ENCODE data around the gene S1PR2.

S1PR2 gene

GRCh38 chr19:10256551-10256950, 25.4 kb upstream of the S1PR2 start:
- DNase-seq (ENCODE audit: low read depth), result peak; percentile 42
- H3K4me3 ChIP-seq (ENCODE audit: low read depth, low read length), result no peak overlapping the region
- TF ChIP-seq POLR2A (IDR thresholded peaks at IDR 0.05; ENCODE audit: extremely low read depth, insufficient read length), result no peak
- TF ChIP-seq MAX (IDR thresholded peaks at IDR 0.05; ENCODE audit: low read depth, low read length), result no peak
- no peak for TF ChIP-seq CTCF (IDR thresholded peaks at IDR 0.05; ENCODE audit: low read depth, low read length)
- TF ChIP-seq MYC (IDR thresholded peaks at IDR 0.05; ENCODE audit: low read depth, low read length), result no peak

- DNase-seq (ENCODE audit: low read depth), result peak; percentile 59
- no peak overlapping the region for H3K4me3 ChIP-seq (ENCODE audit: low read depth, low read length)
- no peak for TF ChIP-seq MAX (IDR thresholded peaks at IDR 0.05; ENCODE audit: low read depth, low read length)
- no peak for TF ChIP-seq POLR2A (IDR thresholded peaks at IDR 0.05; ENCODE audit: extremely low read depth, insufficient read length)
- no peak for TF ChIP-seq MYC (IDR thresholded peaks at IDR 0.05; ENCODE audit: low read depth, low read length)
- TF ChIP-seq CTCF (IDR thresholded peaks at IDR 0.05; ENCODE audit: low read depth, low read length), result no peak
Observed at GRCh38 chr19:10255358-10255757, 24.2 kb upstream of the S1PR2 start.

- H3K4me3 ChIP-seq (ENCODE audit: low read depth, low read length), result no peak overlapping the region
- TF ChIP-seq MYC (IDR thresholded peaks at IDR 0.05; ENCODE audit: low read depth, low read length), result no peak
- no peak for TF ChIP-seq CTCF (IDR thresholded peaks at IDR 0.05; ENCODE audit: low read depth, low read length)
- no peak for TF ChIP-seq POLR2A (IDR thresholded peaks at IDR 0.05; ENCODE audit: extremely low read depth, insufficient read length)
- no peak for TF ChIP-seq MAX (IDR thresholded peaks at IDR 0.05; ENCODE audit: low read depth, low read length)
- DNase-seq (ENCODE audit: low read depth), result no peak
Observed at GRCh38 chr19:10254244-10254643, 23.1 kb upstream of the S1PR2 start.

- peak overlapping the region; percentile 70 for H3K4me3 ChIP-seq (ENCODE audit: low read depth, low read length)
- no peak for DNase-seq (ENCODE audit: low read depth)
- TF ChIP-seq POLR2A (IDR thresholded peaks at IDR 0.05; ENCODE audit: extremely low read depth, insufficient read length) (no peak), CTCF (IDR thresholded peaks at IDR 0.05; ENCODE audit: low read depth, low read length) (no peak), MYC (IDR thresholded peaks at IDR 0.05; ENCODE audit: low read depth, low read length) (no peak), MAX (IDR thresholded peaks at IDR 0.05; ENCODE audit: low read depth, low read length) (no peak)
Observed at GRCh38 chr19:10252707-10253106, 21.6 kb upstream of the S1PR2 start.

- H3K4me3 ChIP-seq (ENCODE audit: low read depth, low read length), result peak within 1 kb of the TSS; percentile 70
- TF ChIP-seq CTCF (IDR thresholded peaks at IDR 0.05; ENCODE audit: low read depth, low read length) (peak; percentile 3), MAX (IDR thresholded peaks at IDR 0.05; ENCODE audit: low read depth, low read length) (no peak)
- peak; percentile 100 for DNase-seq (ENCODE audit: low read depth)
Observed at GRCh38 chr19:10251792-10252694, 20.9 kb upstream of the S1PR2 start, which contains the start of gene MRPL4. TSS of gene MRPL4 (plus strand) at chr19:10252214. CDS start at chr19:10252254, 40 bp downstream.
